Measurements from ENCODE around the gene FGD6.

- no peak for TF ChIP-seq POLR2A (IDR thresholded peaks at IDR 0.05)
- TF ChIP-seq, protein P1, sequence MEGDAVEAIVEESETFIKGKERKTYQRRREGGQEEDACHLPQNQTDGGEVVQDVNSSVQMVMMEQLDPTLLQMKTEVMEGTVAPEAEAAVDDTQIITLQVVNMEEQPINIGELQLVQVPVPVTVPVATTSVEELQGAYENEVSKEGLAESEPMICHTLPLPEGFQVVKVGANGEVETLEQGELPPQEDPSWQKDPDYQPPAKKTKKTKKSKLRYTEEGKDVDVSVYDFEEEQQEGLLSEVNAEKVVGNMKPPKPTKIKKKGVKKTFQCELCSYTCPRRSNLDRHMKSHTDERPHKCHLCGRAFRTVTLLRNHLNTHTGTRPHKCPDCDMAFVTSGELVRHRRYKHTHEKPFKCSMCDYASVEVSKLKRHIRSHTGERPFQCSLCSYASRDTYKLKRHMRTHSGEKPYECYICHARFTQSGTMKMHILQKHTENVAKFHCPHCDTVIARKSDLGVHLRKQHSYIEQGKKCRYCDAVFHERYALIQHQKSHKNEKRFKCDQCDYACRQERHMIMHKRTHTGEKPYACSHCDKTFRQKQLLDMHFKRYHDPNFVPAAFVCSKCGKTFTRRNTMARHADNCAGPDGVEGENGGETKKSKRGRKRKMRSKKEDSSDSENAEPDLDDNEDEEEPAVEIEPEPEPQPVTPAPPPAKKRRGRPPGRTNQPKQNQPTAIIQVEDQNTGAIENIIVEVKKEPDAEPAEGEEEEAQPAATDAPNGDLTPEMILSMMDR (IDR thresholded peaks at IDR 0.05) = no peak
Observed at GRCh38 chr12:95034750-95035149, 182.5 kb downstream of the FGD6 start.
